Choroid plexus epithelial cell (primary cell): ENCODE data around the gene SNX1.

Experiments used
- DNase-seq: peaks from one replicate; pipeline ENCODE4 v3.0.0-alpha.2; 2010; ENCODE audit warnings: low read depth
- H3K4me3 ChIP-seq: 2 replicates; pipeline ENCODE4 v1.5.1; 2011; ENCODE audit warnings: low read depth, mild to moderate bottlenecking, control low read depth, low read length, moderate library complexity
- TF ChIP-seq, protein P1 (sequence below): conservative IDR thresholded peaks from 2 replicates; pipeline ENCODE4 v1.5.1; 2011; ENCODE audit warnings: low read depth, mild to moderate bottlenecking, control low read depth, inconsistent platforms, low read length, moderate library complexity

Gene SNX1

DNA sequence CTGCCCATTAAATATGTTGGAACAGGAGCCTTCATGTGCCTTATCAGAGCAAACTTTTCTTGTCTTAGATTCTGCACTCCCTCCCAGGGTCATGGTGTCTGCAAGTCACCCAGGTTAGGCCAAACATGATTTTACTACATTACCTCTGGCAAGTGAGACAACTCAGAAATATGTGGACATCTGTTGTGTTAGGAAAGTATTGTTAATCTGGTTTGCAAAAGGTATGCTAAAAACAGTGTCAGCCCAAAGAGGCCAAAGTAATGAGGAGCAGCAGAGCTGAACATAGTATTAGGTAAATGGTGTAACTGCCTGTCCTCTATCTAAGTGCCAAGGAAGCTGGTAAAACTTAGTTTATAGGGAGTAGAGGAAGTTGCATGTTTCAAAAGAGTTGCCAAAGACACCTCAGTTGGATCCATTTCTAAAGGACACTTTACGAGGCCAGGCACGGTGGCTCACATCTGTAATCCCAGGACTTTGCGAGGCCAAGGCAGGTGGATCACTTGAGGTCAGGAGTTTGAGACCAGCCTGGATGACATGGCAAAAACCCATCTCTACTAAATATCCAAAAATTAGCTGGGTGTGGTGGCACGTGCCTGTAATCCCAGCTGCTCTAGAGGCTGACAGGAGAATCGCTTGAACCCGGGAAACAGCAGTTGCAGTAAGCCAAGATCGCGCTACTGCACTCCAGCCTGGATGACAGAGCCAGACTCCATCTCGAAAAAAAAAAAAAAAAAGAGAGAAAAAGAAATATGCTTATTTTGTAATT is 89.5 kb downstream of the SNX1 start:
- DNase-seq: no peak
- TF ChIP-seq, protein P1, sequence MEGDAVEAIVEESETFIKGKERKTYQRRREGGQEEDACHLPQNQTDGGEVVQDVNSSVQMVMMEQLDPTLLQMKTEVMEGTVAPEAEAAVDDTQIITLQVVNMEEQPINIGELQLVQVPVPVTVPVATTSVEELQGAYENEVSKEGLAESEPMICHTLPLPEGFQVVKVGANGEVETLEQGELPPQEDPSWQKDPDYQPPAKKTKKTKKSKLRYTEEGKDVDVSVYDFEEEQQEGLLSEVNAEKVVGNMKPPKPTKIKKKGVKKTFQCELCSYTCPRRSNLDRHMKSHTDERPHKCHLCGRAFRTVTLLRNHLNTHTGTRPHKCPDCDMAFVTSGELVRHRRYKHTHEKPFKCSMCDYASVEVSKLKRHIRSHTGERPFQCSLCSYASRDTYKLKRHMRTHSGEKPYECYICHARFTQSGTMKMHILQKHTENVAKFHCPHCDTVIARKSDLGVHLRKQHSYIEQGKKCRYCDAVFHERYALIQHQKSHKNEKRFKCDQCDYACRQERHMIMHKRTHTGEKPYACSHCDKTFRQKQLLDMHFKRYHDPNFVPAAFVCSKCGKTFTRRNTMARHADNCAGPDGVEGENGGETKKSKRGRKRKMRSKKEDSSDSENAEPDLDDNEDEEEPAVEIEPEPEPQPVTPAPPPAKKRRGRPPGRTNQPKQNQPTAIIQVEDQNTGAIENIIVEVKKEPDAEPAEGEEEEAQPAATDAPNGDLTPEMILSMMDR: no peak
- no peak overlapping the region for H3K4me3 ChIP-seq

DNA sequence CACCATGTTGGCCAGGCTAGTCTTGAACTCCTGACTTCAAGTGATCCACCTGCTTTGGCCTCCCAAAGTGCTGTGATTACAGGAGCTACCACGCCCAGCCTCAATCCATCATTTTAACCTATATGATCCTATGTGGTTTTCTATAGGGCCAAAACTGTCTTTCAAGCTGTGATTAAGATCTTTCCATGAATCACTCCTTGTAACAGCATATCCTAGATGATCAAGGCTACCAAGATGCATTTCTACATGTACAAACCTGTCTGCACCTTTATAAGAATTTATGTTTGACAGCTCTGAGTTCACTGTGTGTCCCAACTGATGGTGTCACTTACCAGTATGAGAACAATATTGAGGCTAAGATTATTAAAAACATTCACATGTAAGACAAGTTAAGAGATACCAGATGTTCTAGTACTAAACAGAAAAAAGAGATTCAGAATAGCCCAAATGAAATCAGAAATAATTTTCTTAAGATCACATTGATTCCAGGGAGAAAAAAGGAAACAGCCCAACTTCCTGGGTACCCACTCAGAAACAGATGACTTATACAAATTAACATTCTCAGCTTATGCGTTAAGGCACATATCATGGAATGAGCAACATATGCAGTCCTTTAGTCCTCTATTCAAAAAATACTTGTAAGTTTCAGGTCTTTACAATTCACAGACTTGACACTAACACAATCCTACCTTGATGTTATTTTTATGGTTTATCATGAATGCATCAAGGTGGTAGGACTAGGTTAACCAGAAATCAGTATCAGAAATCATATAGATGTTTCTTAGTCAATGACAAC is 91.8 kb downstream of the SNX1 start:
- DNase-seq: no peak
- TF ChIP-seq, protein P1: no peak
- H3K4me3 ChIP-seq: no peak overlapping the region
